Measurements from ENCODE around the gene ARL4A. TPM values are rescaled to one million over a fixed set of nuclear protein-coding genes. Genes with fewer than 3 reads are reported as not detected.
A peak's percentile ranks its signal among the peaks of the same experiment; 100 is the strongest.

The ARL4A gene
- total and polyA plus RNA-seq, 2 donors (not counting 3 experiments of a cell fraction or from before 2014, with no cell fraction given): 34.1 to 43.2 TPM

- no peaks in the 10 kb centered on the region for H3K9me3 ChIP-seq (replicated peaks; ENCODE audit: control insufficient read depth, insufficient read depth, low read length)
- H3K36me3 ChIP-seq (ENCODE audit: control insufficient read depth in 2 of 2, extremely low read depth in 1 of 2, insufficient read depth in 2 of 2, low read length in 2 of 2): no peaks in the 10 kb centered on the region
- H3K9ac ChIP-seq (replicated peaks; ENCODE audit: extremely low read depth, insufficient read depth, low read length): no peak overlapping the region
- no peaks in the 10 kb centered on the region for H3K79me2 ChIP-seq (ENCODE audit: control insufficient read depth, insufficient read depth, low read length)
- H3K4me2 ChIP-seq (ENCODE audit: insufficient read depth, low read length): no peak overlapping the region
- H3K4me1 ChIP-seq (ENCODE audit: control insufficient read depth, extremely low read depth, insufficient read depth, low read length): peaks cover 23% of the 10 kb centered on the region
- DNase-seq (ENCODE audit: low read depth, low spot score): no peak
- BruUV-seq (replicated peaks): no TSS peak
- H4K20me1 ChIP-seq (replicated peaks; ENCODE audit: control insufficient read depth, extremely low read depth, insufficient read depth, low read length): no peaks in the 10 kb centered on the region
- H3K27me3 ChIP-seq (ENCODE audit: control insufficient read depth in 2 of 2, insufficient read depth in 2 of 2, low read length in 2 of 2): no peaks in the 10 kb centered on the region
- no peak for FAIRE-seq
- intact Hi-C loops (cut with micrococcal nuclease) (no loop called here), dilution Hi-C loops (cut with MboI; ENCODE audit: extremely low pct_ligation_motif_present, low sequenced_read_pairs) (no loop called here)
- H3K27ac ChIP-seq (ENCODE audit: insufficient read depth, low read depth, low read length): no peak overlapping the region
- H3K4me3 ChIP-seq (replicated peaks in 1 of 3; ENCODE audit: insufficient read depth in 1 of 3, low read depth in 1 of 3, low read length in 3 of 3): no peak overlapping the region
- CTCF ChIA-PET: no interaction called here
- no peaks in the 10 kb centered on the region for H3K9me1 ChIP-seq (replicated peaks; ENCODE audit: control insufficient read depth, extremely low read depth, insufficient read depth, low read length)
- POLR2A ChIA-PET: no interaction called here
- H2AFZ ChIP-seq (ENCODE audit: low read depth, low read length): peak overlapping the region; percentile 16
- TF ChIP-seq MYC (IDR thresholded peaks at IDR 0.05; ENCODE audit: low read depth, low read length): no peak
- no peak for TF ChIP-seq GATA2 (IDR thresholded peaks at IDR 0.05; ENCODE audit: insufficient read depth, insufficient read length, low read depth, low read length)
- no peak for TF ChIP-seq EZH2 (IDR thresholded peaks at IDR 0.05; ENCODE audit: borderline replicate concordance, low read depth, low read length, severe bottlenecking)
Measured at GRCh38 chr7:12722136-12722535, 34.7 kb downstream of the ARL4A start.

GRCh38 chr7:12722636-12723605, 35.5 kb downstream of the ARL4A start:
- H3K9me1 ChIP-seq (replicated peaks; ENCODE audit: control insufficient read depth, extremely low read depth, insufficient read depth, low read length): no peaks in the 10 kb centered on the region
- H3K27me3 ChIP-seq (ENCODE audit: control insufficient read depth in 2 of 2, insufficient read depth in 2 of 2, low read length in 2 of 2): no peaks in the 10 kb centered on the region
- dilution Hi-C loops (cut with MboI; ENCODE audit: extremely low pct_ligation_motif_present, low sequenced_read_pairs): no loop called here
- FAIRE-seq (no peak), DNase-seq (ENCODE audit: low read depth, low spot score) (no peak)
- no peaks in the 10 kb centered on the region for H4K20me1 ChIP-seq (replicated peaks; ENCODE audit: control insufficient read depth, extremely low read depth, insufficient read depth, low read length)
- H3K79me2 ChIP-seq (ENCODE audit: control insufficient read depth, insufficient read depth, low read length): no peaks in the 10 kb centered on the region
- no peak overlapping the region for H3K27ac ChIP-seq (ENCODE audit: insufficient read depth, low read depth, low read length)
- no peak overlapping the region for H3K4me3 ChIP-seq (replicated peaks in 1 of 3; ENCODE audit: insufficient read depth in 1 of 3, low read depth in 1 of 3, low read length in 3 of 3)
- no peaks in the 10 kb centered on the region for H3K36me3 ChIP-seq (ENCODE audit: control insufficient read depth in 2 of 2, extremely low read depth in 1 of 2, insufficient read depth in 2 of 2, low read length in 2 of 2)
- intact Hi-C loops (cut with micrococcal nuclease): no loop called here
- BruUV-seq (replicated peaks): no TSS peak
- H3K4me2 ChIP-seq (ENCODE audit: insufficient read depth, low read length): no peak overlapping the region
- no peak overlapping the region for H2AFZ ChIP-seq (ENCODE audit: low read depth, low read length)
- CTCF ChIA-PET: no interaction called here
- TF ChIP-seq JUN (IDR thresholded peaks at IDR 0.05; ENCODE audit: borderline replicate concordance, insufficient read depth, insufficient read length, low read depth): no peak
- no peak for TF ChIP-seq POLR2AphosphoS5 (IDR thresholded peaks at IDR 0.05; ENCODE audit: insufficient read depth, low read depth, low read length)
- TF ChIP-seq MYC (IDR thresholded peaks at IDR 0.05; ENCODE audit: low read depth, low read length): no peak
- TF ChIP-seq EZH2 (IDR thresholded peaks at IDR 0.05; ENCODE audit: borderline replicate concordance, low read depth, low read length, severe bottlenecking): no peak
- TF ChIP-seq MAX (IDR thresholded peaks at IDR 0.05; ENCODE audit: insufficient read depth, insufficient read length): no peak
- TF ChIP-seq FOS (IDR thresholded peaks at IDR 0.05; ENCODE audit: borderline replicate concordance, insufficient read depth, low read length): no peak
- TF ChIP-seq CTCF (IDR thresholded peaks at IDR 0.05; ENCODE audit: extremely low read depth in 1 of 2, insufficient read depth in 1 of 2, low read depth in 1 of 2, low read length in 2 of 2): no peak
- no peak for TF ChIP-seq POLR2A (IDR thresholded peaks at IDR 0.05; ENCODE audit: low read depth, low read length)
- no peaks in the 10 kb centered on the region for H3K9me3 ChIP-seq (replicated peaks; ENCODE audit: control insufficient read depth, insufficient read depth, low read length)
- H3K9ac ChIP-seq (replicated peaks; ENCODE audit: extremely low read depth, insufficient read depth, low read length): no peak overlapping the region
- peaks cover 29% of the 10 kb centered on the region for H3K4me1 ChIP-seq (ENCODE audit: control insufficient read depth, extremely low read depth, insufficient read depth, low read length)
- POLR2A ChIA-PET: no interaction called here
